HCT116 (cell line): ENCODE data around the gene NUDT16L1. TPM values are rescaled to one million over a fixed set of nuclear protein-coding genes. Genes with fewer than 3 reads are reported as not detected.

Source experiments
- ATAC-seq: fragments of 200-7000 bp; cut with Tn5 transposase; 2 replicates; pipeline ENCODE4 v1.9.1; 2020; ENCODE audit warnings: mild to moderate bottlenecking, moderate library complexity
- BruUV-seq: library from RNA; stranded (reverse); fragments of 400-500 nt; replicated peaks from 2 replicates; lab custom pipeline; 2021; lab: Mats Ljungman, UMichigan
- CTCF ChIA-PET: fragments of 300-600 bp; sonication (Branson Sonifier 250); formaldehyde crosslinking; loops from one replicate; lab custom pipeline; 2021; ENCODE audit warnings: antibody characterized with exemption; lab: Charles Lee
- POLR2A ChIA-PET: fragments of 300-600, 350-600 bp; sonication (Branson Sonifier 250); formaldehyde crosslinking; loops from one replicate; lab custom pipeline; 2021; ENCODE audit warnings: antibody characterized with exemption; lab: Charles Lee
- RAD21 ChIA-PET, 2 experiments: fragments of 300-600 bp; sonication (Branson Sonifier 250); formaldehyde crosslinking; loops; one replicate each; lab custom pipeline; 2023; ENCODE audit warnings: low total read pairs in 2 of 2; ENCODE audit not compliant: uncharacterized antibody in 2 of 2, unreplicated experiment in 2 of 2, low non-redundant PET in 1 of 2; lab: Charles Lee
- DNase-seq: peaks from one replicate; pipeline ENCODE4 v3.0.0-alpha.2; 2010; ENCODE audit warnings: low read depth, low spot score
- H2AFZ ChIP-seq: fragments of 200-600 bp; shearing (Covaris generic), sonication (generic); 2 replicates; pipeline ENCODE4 v1.6.1; 2017; ENCODE audit warnings: low read depth, mixed run types, mixed read lengths, antibody characterized with exemption, low read length; ENCODE audit not compliant: poor library complexity, severe bottlenecking
- H3K27ac ChIP-seq: 2 replicates; pipeline ENCODE4 v1.5.1; 2012; ENCODE audit warnings: low read depth, low read length
- H3K27me3 ChIP-seq: fragments of 200-600 bp; sonication (generic); 2 replicates; pipeline ENCODE4 v1.6.1; 2016; ENCODE audit warnings: mixed run types, low read length, mixed read lengths; ENCODE audit not compliant: insufficient read depth
- H3K36me3 ChIP-seq, 2 experiments: fragments of 200-500 bp in 1 of 2; fragments of 200-600 bp in 1 of 2; sonication (Bioruptor generic) in 1 of 2; sonication (generic) in 1 of 2; 2 replicates each; pipeline versions ENCODE4 v1.5.1 to v1.6.1; 2014 to 2016; ENCODE audit warnings: low read length in 2 of 2, inconsistent platforms in 1 of 2, mixed read lengths in 1 of 2, mixed run types in 1 of 2; ENCODE audit not compliant: insufficient read depth in 2 of 2, control insufficient read depth in 1 of 2
- H3K4me1 ChIP-seq, 2 experiments: fragments of 200-600 bp in 1 of 2; sonication (generic) in 1 of 2; 2 replicates each; pipeline versions ENCODE4 v1.5.1 to v1.6.1; 2012 to 2017; ENCODE audit warnings: low read length in 2 of 2, inconsistent platforms in 1 of 2, mild to moderate bottlenecking in 1 of 2, mixed read lengths in 1 of 2, mixed run types in 1 of 2, moderate library complexity in 1 of 2; ENCODE audit not compliant: insufficient read depth in 2 of 2, control insufficient read depth in 1 of 2
- H3K4me2 ChIP-seq: fragments of 200-600 bp; sonication (generic); 2 replicates; pipeline ENCODE4 v1.6.1; 2017; ENCODE audit warnings: mixed run types, low read length, mixed read lengths
- H3K4me3 ChIP-seq, 2 experiments: fragments of 200-600 bp in 1 of 2; sonication (generic) in 1 of 2; replicated peaks in 1 of 2; 2 replicates each; pipeline ENCODE4 v1.5.1; 2011 to 2016; ENCODE audit warnings: low read length in 2 of 2, control low read depth in 1 of 2, low read depth in 1 of 2, mild to moderate bottlenecking in 1 of 2, mixed read lengths in 1 of 2, mixed run types in 1 of 2
- H3K79me2 ChIP-seq: fragments of 200-600 bp; sonication (generic); 2 replicates; pipeline ENCODE4 v1.6.1; 2017; ENCODE audit warnings: mild to moderate bottlenecking, mixed run types, low read length, moderate library complexity, mixed read lengths; ENCODE audit not compliant: insufficient read depth
- H3K9ac ChIP-seq: fragments of 200-600 bp; sonication (generic); 2 replicates; pipeline ENCODE4 v1.6.1; 2016; ENCODE audit warnings: low read length, mixed read lengths
- H3K9me2 ChIP-seq: fragments of 200-600 bp; sonication (generic), shearing (Covaris generic); 2 replicates; pipeline ENCODE4 v1.6.1; 2017; ENCODE audit warnings: mixed run types, mild to moderate bottlenecking, moderate library complexity; ENCODE audit not compliant: insufficient read depth
- H3K9me3 ChIP-seq, 2 experiments: fragments of 200-500 bp in 1 of 2; fragments of 200-600 bp in 1 of 2; sonication (Bioruptor generic) in 1 of 2; sonication (generic) in 1 of 2; 2 replicates each; pipeline ENCODE4 v1.6.1; 2014 to 2017; ENCODE audit warnings: low read length in 2 of 2, mixed read lengths in 2 of 2, inconsistent platforms in 1 of 2, low read depth in 1 of 2, mild to moderate bottlenecking in 1 of 2, mixed run types in 1 of 2, moderate library complexity in 1 of 2; ENCODE audit not compliant: control insufficient read depth in 1 of 2, insufficient read depth in 1 of 2
- H4K20me1 ChIP-seq: fragments of 200-600 bp; sonication (generic), shearing (Covaris generic); 2 replicates; pipeline ENCODE4 v1.6.1; 2017; ENCODE audit warnings: mixed run types, mild to moderate bottlenecking, moderate library complexity; ENCODE audit not compliant: insufficient read depth
- CBX3 ChIP-seq: IDR thresholded peaks from 2 replicates; pipeline ENCODE4 v1.6.1; 2012; ENCODE audit warnings: low read depth
- CEBPB ChIP-seq: IDR thresholded peaks from 2 replicates; pipeline ENCODE4 v1.6.1; 2012; ENCODE audit warnings: low read depth
- ELF1 ChIP-seq: IDR thresholded peaks from 2 replicates; pipeline ENCODE4 v1.6.1; 2012; ENCODE audit warnings: low read depth, borderline replicate concordance
- EZH2 ChIP-seq: fragments of 200-600 bp; sonication (generic); IDR thresholded peaks from 2 replicates; pipeline ENCODE4 v1.6.1; 2017; ENCODE audit warnings: antibody characterized with exemption, mixed run types
- EZH2phosphoT487 ChIP-seq: fragments of 200-600 bp; IDR thresholded peaks from 2 replicates; pipeline ENCODE4 v1.6.1; 2018; ENCODE audit warnings: antibody characterized with exemption, borderline replicate concordance
- JUND ChIP-seq: IDR thresholded peaks from 2 replicates; pipeline ENCODE4 v1.6.1; 2012
- MAX ChIP-seq: IDR thresholded peaks from 2 replicates; pipeline ENCODE4 v1.6.1; 2012
- RAD21 ChIP-seq: IDR thresholded peaks from 2 replicates; pipeline ENCODE4 v1.6.1; 2012; ENCODE audit warnings: low read depth, mild to moderate bottlenecking
- REST ChIP-seq: IDR thresholded peaks from 2 replicates; pipeline ENCODE4 v1.6.1; 2012; ENCODE audit warnings: low read depth
- SP1 ChIP-seq: IDR thresholded peaks from 2 replicates; pipeline ENCODE4 v1.6.1; 2012; ENCODE audit warnings: low read depth
- TCF7L2 ChIP-seq: IDR thresholded peaks from 2 replicates; pipeline ENCODE4 v1.7.0; 2011; ENCODE audit warnings: borderline replicate concordance, inconsistent platforms; ENCODE audit not compliant: insufficient read depth, insufficient read length; ENCODE audit errors: extremely low read depth
- ZFX ChIP-seq: fragments of 450-650 bp; IDR thresholded peaks from 2 replicates; pipeline ENCODE4 v1.6.1; 2017
- ZNF274 ChIP-seq: fragments of 200-500 bp; sonication (Bioruptor generic); IDR thresholded peaks from 2 replicates; pipeline ENCODE4 v1.6.1; 2014; ENCODE audit warnings: mild to moderate bottlenecking, low read depth, low read length, inconsistent platforms
- intact Hi-C: fragments of 100-400 bp; cut with micrococcal nuclease; formaldehyde crosslinking; loops from 2 replicates; pipeline ENCODE4 v1.10.0; 2022
- total RNA-seq: library from RNA; stranded (reverse); gene quantifications from one replicate; pipeline ENCODE4 v1.2.1, GENCODE V29; 2021; ENCODE audit not compliant: unreplicated experiment
- TF ChIP-seq, protein P1 (sequence below): IDR thresholded peaks from 2 replicates; pipeline ENCODE4 v1.6.1; 2011; ENCODE audit warnings: mild to moderate bottlenecking, low read length, moderate library complexity; ENCODE audit not compliant: insufficient replicate concordance; ENCODE audit errors: extremely low read depth
- TF ChIP-seq, protein P2 (sequence below): IDR thresholded peaks from 2 replicates; pipeline ENCODE4 v1.6.1; 2012

The NUDT16L1 gene
- total RNA-seq, 1 experiment from 2014 or later, result 23.4 TPM

GRCh38 chr16:4709481-4709880, 16.1 kb downstream of the NUDT16L1 start:
- H4K20me1 ChIP-seq, result no peaks in the 10 kb centered on the region
- POLR2A ChIA-PET, result no interaction called here
- intact Hi-C loops, result no loop called here
- H3K4me1 ChIP-seq, result no peaks in the 10 kb centered on the region
- H3K4me3 ChIP-seq, result no peak overlapping the region
- DNase-seq (no peak), ATAC-seq (no peak)
- H3K9me3 ChIP-seq, result no peaks in the 10 kb centered on the region
- no peak overlapping the region for H3K27ac ChIP-seq
- no TSS peak for BruUV-seq
- H2AFZ ChIP-seq, result no peak overlapping the region
- TF ChIP-seq CEBPB (no peak), ZNF274 (no peak), TCF7L2 (no peak), ELF1 (no peak), JUND (no peak), CBX3 (no peak), ZFX (no peak), EZH2 (no peak), EZH2phosphoT487 (no peak), SP1 (no peak), RAD21 (no peak), MAX (no peak), REST (no peak)
- TF ChIP-seq, protein P1, sequence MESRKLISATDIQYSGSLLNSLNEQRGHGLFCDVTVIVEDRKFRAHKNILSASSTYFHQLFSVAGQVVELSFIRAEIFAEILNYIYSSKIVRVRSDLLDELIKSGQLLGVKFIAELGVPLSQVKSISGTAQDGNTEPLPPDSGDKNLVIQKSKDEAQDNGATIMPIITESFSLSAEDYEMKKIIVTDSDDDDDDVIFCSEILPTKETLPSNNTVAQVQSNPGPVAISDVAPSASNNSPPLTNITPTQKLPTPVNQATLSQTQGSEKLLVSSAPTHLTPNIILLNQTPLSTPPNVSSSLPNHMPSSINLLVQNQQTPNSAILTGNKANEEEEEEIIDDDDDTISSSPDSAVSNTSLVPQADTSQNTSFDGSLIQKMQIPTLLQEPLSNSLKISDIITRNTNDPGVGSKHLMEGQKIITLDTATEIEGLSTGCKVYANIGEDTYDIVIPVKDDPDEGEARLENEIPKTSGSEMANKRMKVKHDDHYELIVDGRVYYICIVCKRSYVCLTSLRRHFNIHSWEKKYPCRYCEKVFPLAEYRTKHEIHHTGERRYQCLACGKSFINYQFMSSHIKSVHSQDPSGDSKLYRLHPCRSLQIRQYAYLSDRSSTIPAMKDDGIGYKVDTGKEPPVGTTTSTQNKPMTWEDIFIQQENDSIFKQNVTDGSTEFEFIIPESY, result no peak
- TF ChIP-seq, protein P2, sequence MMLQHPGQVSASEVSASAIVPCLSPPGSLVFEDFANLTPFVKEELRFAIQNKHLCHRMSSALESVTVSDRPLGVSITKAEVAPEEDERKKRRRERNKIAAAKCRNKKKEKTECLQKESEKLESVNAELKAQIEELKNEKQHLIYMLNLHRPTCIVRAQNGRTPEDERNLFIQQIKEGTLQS, result no peak
- peaks cover 10 to 11% of the 10 kb centered on the region in 2 experiments for H3K36me3 ChIP-seq
- no peak overlapping the region for H3K4me2 ChIP-seq
- no peak overlapping the region for H3K9ac ChIP-seq
- RAD21 ChIA-PET, result no interaction called here
- H3K27me3 ChIP-seq, result no peaks in the 10 kb centered on the region
- no peaks in the 10 kb centered on the region for H3K9me2 ChIP-seq
- H3K79me2 ChIP-seq, result 0 out of 2 replicates have a peak, but pooled peaks cover 4% of the 10 kb centered on the region
- CTCF ChIA-PET, result no interaction called here
